ENCODE data around the gene ATP8A2.

- TF ChIP-seq CTCF (conservative IDR thresholded peaks at IDR 0.05; ENCODE audit: low read depth, low read length), result no peak
- no peak for TF ChIP-seq FOS (IDR thresholded peaks at IDR 0.05; ENCODE audit: low read depth, low read length)
- no peak for TF ChIP-seq RAD21 (IDR thresholded peaks at IDR 0.05; ENCODE audit: low read length)
- no peak for TF ChIP-seq MXI1 (IDR thresholded peaks at IDR 0.05; ENCODE audit: borderline replicate concordance, low read depth, low read length)
- no peak for TF ChIP-seq CEBPB (IDR thresholded peaks at IDR 0.05; ENCODE audit: low read depth, low read length)
- TF ChIP-seq RFX5 (IDR thresholded peaks at IDR 0.05; ENCODE audit: low read depth, low read length), result no peak
- TF ChIP-seq POLR2A (IDR thresholded peaks at IDR 0.05; ENCODE audit: low read depth, low read length), result no peak
- TF ChIP-seq BHLHE40 (IDR thresholded peaks at IDR 0.05; ENCODE audit: low read depth, low read length), result no peak
- no peak for TF ChIP-seq SMC3 (IDR thresholded peaks at IDR 0.05; ENCODE audit: low read depth, low read length)
- no peak for TF ChIP-seq CHD1 (IDR thresholded peaks at IDR 0.05; ENCODE audit: low read depth, low read length)
- no peak for TF ChIP-seq RCOR1 (IDR thresholded peaks at IDR 0.05; ENCODE audit: insufficient replicate concordance, low read length)
- no peak for TF ChIP-seq USF2 (IDR thresholded peaks at IDR 0.05; ENCODE audit: low read depth, low read length)
- TF ChIP-seq MAFK (IDR thresholded peaks at IDR 0.05; ENCODE audit: low read depth, low read length), result no peak
Observed at GRCh38 chr13:26021956-26022355, 650.2 kb downstream of the ATP8A2 start.
